Stimulated activated CD4-positive, alpha-beta T cell treated with anti-CD3 and anti-CD28 coated beads, Interleukin-4, amount 100 ng/mL, for 24 hours (primary cell): ENCODE results near the gene FCER1G.

Experiments used
- DNase-seq: peaks from one replicate; pipeline ENCODE4 v3.0.0-alpha.2; 2020

Gene FCER1G

GRCh38 chr1:161189036-161189435, 26.1 kb upstream of the FCER1G start:
- no peak for DNase-seq

GRCh38 chr1:161190962-161191521, 24.1 kb upstream of the FCER1G start:
- DNase-seq = no peak

DNA sequence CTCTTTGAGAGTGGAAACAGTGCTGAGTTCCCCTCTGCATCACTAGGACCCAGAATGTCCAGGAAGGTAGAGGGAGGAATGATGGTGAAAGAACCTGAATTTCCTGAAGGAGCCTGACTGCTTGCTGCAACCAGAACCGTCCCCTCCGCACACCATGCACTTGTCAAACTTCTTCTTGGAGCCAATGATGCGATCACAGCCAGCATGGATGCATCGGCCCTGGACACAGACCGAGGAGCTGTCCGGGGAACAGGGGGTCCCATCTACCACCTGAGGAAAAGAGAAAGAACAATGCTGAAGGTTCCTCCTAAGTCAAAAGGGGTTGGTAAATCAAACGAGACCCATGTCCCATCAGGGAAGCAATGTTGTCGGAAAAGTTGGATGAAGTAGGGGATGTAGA, 23.1 kb upstream of the FCER1G start:
- DNase-seq = no peak

- peak; percentile 75 for DNase-seq
Observed at GRCh38 chr1:161192476-161193465, 22.3 kb upstream of the FCER1G start.

- no peak for DNase-seq
Observed at GRCh38 chr1:161193561-161194235, 21.4 kb upstream of the FCER1G start.

DNA sequence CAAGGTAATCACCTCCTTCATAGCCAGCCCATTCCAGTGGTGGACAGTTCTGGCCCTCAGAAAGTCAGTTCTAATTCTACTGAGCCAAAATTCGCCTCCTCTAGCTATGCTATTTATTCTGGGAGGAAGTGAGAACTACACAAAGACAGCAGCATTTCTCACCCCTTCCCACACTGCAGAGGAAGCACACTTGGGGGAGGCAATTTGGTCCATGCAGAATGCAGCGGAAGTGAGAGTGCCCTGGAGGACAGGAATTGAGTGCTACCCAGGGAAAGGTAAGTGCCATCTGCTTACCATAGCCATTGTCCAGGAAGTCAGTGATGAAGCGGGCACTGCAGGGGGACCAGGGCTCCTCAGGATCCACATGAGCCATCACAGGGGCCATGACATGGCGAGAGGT, 19.9 kb upstream of the FCER1G start:
- no peak for DNase-seq

GRCh38 chr1:161196111-161196510, 19.0 kb upstream of the FCER1G start:
- no peak for DNase-seq

DNA sequence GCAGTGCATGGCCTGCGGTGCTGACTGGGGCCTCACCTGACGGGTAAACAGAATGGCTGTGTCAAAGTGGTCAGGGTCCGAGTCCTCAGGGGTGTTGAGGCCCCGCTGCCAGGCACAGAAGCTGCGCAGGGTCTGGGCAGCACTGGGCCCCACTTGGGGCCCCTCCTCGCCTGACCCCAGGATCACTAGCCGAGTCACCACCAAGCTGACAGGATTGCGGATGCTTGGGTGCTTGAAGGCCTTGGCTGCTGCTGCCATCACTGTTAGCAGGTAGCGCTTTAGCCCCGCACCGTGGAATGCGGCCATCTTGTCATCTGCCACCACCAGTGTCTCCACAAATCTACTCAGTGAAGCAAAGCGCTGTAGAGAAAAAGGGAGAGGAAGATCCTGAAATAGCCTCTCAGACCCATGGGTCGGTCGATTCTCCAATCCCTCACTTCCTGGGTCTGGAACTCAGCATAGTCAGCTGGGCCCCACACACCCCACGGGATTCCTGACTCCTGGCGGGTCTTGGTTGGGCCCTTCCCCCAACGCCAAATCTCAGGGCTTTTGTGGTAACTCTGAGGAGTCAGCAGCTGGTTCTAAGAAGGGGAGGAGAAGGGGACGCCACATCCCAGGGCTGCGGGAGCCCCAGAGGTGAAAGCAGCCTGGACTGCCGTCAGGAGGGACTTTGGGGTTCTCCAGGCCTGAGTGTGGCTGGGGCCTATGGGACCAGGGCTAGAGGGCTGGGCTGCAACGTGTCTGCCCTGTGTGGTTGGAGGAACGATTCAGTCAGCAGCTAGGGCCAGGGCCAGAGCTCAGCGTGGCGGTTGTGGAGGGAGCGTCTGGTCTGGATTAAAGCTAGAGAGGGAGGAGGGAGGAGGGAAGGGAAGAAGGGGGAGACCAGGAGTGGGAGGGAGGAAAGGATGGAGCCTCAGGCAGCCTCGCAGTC, 18.3 kb upstream of the FCER1G start:
- no peak for DNase-seq

DNA sequence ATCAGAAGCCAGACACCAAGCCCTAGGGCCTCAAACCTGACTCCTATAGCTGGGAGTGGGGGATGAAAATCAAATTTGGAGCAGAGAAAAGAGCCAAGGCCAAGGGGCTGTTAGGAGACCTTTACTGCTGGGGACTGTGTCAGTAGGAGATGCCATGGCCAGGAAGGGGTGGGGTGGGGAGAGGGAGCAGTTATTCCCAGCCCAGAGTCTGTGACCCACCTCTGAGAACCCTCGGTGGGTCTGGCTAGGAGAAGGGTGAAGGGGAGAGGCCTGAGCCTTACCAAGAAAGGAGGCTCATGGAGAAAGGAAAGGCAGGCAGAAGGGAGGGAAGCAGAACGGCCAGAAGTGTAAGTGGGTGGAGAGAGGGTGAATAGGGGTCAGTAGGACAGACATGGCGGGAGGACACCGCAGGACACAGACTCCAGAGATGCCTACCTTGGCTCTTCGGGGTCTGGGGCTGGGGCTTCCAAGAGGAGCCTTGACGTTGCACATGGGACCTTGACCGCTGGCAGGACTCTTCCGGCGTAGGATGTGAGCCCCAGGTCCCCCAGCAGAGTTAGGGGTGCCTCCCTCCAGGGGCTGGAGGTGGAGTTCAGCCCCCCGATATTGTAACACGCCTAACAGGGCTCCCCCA, 17.4 kb upstream of the FCER1G start:
- no peak for DNase-seq

GRCh38 chr1:161198194-161198896, 16.8 kb upstream of the FCER1G start:
- DNase-seq = no peak

GRCh38 chr1:161198897-161199431, 16.1 kb upstream of the FCER1G start, which contains the start of gene ADAMTS4:
Gene ADAMTS4, minus strand, starts transcription at chr1:161199054. Its CDS starts 427 bp downstream, at chr1:161198627.
- DNase-seq = no peak

DNA sequence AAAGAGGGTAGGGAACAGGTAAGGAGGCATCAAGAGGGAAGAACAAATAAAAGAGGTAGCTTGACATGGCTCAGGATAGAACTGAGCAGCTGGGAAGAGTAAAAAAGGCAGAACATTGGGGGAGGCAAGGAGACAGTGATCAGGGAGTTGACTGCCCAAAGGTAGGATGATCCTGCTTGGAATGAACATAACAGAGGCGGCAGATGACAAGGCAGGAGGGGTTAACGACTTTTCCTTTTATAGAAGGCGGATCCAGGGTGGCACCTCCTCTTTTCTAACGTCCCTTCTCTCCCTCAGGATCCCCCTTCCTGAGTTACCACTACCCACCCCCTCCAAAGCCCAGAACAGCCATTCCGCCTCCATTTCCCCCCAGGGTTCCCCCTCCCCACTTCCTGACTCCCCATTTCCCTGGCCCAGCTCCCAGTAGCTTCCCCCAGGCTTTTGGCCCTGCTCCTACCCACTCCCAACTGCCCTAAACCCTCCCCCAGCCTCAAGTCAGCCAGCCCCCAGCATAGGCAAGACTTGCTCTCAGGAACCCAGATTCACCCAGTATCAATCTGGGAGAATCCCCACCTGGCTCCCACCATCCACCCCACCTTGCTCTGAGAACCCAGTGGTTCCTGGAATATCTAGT, 15.5 kb upstream of the FCER1G start:
- DNase-seq = no peak

- no peak for DNase-seq
Observed at GRCh38 chr1:161200421-161200991, 14.6 kb upstream of the FCER1G start.

- DNase-seq = no peak
Observed at GRCh38 chr1:161200992-161201835, 13.9 kb upstream of the FCER1G start.

DNA sequence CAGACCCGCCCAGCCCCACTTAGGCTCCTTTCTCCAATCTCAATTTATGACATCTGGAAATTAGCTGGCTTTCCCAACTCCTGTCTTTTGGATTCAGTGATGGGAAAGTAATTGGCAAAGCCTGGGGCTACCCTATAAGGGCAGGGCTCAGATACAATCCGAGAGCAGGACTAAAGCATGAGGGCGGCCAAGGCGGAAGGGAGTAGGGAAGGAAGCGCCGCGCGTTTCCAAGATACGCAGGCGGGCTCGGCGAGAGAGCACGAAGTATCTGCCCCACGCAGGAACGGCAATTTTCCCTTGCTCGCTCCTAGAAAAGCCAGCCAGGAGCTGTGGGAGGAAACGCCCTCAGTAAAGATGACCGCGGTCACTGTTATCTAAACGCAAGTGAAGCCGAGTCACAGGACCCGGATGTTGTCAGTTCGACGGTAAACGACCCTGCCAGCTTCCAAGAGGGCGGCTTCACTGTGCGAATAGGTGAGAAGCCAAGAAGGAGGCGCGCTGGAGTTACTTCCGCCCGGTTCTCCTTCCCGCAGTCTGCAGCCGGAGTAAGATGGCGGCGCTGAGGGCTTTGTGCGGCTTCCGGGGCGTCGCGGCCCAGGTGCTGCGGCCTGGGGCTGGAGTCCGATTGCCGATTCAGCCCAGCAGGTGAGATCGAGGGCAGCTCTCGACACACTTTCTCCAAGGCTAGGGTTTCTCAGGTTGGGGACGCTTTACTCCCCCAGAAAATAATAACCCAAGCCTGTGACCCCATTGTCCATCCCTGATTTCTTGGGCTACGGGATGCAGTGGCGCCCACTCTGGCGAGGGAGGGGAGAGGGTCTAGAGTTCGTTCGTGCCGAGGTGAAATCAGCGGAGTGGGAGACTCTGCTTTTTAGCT, 13.0 kb upstream of the FCER1G start, which contains the start of gene NDUFS2:
TSS of gene NDUFS2 (plus strand) at position 532 of the 877 bp plus-strand sequence. CDS start at position 551, 19 bp downstream.
- DNase-seq = peak; percentile 97

- no peak for DNase-seq
Observed at GRCh38 chr1:161206411-161207140, 8.5 kb upstream of the FCER1G start.

DNA sequence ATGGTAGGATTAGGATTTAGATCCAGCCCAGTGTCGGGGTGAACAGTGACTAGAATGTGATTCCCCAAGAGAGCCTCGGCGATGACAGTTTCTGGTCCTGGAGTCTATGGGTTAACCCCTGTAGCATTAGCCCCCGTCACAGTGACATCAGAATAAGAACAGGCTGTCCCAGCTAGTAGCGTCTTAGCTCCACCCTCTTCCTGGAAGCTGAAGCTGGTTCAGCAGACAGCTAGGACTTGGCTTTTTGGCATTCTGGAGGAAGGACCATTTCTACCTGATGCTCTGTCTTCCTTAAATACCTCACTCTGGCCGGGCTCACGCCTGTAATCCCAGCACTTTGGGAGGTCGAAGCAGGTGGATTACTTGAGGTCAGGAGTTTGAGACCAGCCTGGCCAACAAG, 7.9 kb upstream of the FCER1G start:
- no peak for DNase-seq
